ENCODE measurements around the gene KDM2A.

Gene KDM2A

GRCh38 chr11:67237574-67237973 lies 118.5 kb downstream of the KDM2A start:
- DNase-seq (ENCODE audit: low spot score), result no peak

GRCh38 chr11:67238894-67239782 lies 120.1 kb downstream of the KDM2A start:
- no peak for DNase-seq (ENCODE audit: low spot score)

DNA sequence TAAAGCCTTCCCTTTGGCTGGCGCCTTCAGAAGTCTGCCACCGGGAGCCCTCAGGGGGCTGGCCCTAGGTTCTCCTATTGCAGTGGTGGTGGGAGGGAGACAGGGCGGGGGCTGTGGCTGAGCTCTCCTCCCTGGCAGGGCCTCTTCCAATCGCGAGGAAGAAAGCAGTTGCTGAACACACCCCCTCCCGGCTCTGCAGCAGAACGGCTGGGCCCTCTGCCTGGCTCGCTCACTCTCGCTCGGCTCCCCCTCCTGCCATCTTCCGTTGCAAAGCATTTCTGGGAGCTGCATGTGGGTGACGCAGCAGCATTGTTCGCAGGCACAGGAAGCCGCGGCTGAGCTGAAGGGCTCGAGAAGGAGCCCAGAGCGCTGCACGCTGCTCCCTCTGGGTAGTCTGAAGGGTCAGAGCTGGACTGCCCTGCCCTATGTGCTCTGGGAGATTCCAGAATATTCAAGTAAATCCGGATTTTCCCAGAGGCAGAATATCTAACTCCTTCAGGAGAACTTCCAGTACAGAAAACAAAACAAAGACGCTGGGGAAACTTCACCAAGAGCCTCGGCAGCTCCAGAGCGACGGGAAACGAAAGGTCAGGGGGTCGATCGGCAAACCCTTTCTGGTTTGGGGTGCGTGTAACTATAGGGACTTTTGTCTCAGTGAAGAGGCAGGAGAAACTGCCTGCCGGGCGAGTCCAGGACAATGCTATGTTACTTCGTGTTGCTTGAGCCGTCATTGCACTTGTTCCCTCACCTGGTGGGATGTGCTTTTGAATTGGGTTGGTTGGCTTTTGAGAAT lies 120.9 kb downstream of the KDM2A start:
- DNase-seq (ENCODE audit: low spot score), result peak; percentile 100

DNA sequence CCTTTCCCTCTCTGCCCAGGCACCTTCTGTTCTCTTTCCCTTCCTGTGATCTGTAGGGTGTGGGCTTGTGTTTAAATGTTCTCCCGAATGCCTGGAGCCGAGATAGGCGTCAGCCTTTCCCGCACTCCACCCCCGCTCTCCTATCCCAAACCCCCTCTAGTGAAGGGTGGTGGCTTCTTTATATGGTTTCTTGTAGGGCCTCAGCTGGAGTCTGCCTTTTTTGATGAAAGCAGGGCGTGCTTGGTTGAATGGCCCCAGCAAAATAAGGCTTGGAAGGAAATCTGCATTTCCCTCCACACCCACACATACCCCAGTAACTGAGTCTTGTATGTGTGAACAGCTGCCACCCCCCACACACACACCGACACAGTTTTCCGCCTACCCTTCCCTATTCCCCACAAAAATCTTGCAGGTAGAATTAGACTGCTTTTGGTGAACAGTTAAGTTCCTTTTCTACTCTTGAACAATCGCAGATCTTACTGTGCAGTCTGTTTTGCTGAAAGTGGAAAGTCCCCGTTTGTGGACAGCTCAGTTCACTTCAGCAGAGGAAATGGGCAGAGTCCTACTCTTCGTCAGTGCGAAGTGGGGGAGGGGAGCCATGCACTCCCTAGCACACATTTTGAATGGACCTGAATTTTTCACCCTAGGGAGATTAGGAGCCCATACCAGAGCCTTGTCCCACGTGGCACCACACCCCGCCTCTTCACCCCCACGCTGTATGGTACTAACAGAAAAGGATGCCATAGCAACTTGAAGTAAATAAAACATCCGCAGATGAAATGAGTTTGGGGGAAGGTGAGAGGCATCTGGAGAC lies 121.7 kb downstream of the KDM2A start:
- peak; percentile 92 for DNase-seq (ENCODE audit: low spot score)

- no peak for DNase-seq (ENCODE audit: low spot score)
Measured at GRCh38 chr11:67242548-67242947, 123.5 kb downstream of the KDM2A start.

DNA sequence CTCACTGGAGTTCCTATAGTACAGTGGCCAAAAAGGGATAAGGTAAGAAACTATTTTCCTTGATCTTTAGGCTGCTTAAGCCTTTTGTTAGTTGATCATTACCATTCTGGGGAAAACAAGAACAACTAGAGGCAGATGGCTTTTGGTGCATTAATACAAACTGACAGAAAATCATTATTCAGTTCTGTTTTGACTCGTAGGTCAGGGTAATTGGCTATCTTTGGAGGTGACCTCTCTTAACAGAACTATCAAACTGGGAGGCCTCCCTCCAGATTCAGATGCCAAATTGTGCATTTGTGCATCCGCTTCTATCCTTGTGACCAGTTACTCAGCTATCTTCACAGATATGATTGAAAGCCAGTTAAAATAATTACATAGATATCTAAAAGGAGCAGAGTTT lies 124.0 kb downstream of the KDM2A start:
- DNase-seq (ENCODE audit: low spot score), result no peak

DNA sequence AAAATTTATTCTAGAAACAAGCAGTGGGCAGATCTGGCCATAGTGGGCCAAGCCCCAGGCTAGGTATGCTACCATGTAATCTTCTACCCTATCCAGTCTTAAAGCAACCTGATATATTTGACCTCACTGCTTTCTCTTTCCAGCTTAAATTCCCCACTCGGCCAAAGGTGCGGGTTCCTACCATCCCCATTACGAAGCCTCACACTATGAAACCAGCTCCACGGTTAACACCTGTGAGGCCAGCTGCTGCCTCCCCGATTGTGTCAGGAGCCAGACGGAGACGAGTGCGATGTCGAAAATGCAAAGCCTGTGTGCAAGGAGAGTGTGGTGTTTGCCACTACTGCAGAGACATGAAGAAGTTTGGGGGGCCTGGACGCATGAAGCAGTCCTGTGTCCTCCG lies 126.0 kb downstream of the KDM2A start:
- DNase-seq (ENCODE audit: low spot score), result no peak

GRCh38 chr11:67247946-67248550 lies 129.0 kb downstream of the KDM2A start:
- DNase-seq (ENCODE audit: low spot score), result no peak

GRCh38 chr11:67248653-67249052 lies 129.6 kb downstream of the KDM2A start:
- DNase-seq (ENCODE audit: low spot score), result no peak

GRCh38 chr11:67250059-67251043 lies 131.3 kb downstream of the KDM2A start:
- no peak for DNase-seq (ENCODE audit: low spot score)

DNA sequence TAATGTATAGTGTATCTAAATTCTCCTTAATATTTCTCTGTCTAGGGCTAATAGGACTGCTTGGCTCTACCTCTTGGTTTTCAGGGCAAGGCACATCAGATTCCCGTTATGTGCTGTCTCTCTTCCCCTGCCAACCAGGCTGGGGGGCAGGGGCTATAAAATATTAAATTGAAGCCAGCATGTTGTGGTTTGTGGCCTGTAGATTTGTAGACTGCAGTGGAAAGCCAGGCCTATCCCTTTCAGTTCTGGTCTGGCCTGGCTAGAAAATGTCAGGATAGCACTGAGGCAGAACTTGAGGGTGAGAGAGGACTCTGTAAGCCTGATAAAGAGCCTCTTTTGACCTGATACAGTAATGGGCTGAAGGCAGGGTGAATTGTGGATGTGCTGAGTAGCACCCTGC lies 132.8 kb downstream of the KDM2A start:
- no peak for DNase-seq (ENCODE audit: low spot score)

GRCh38 chr11:67252831-67253239 lies 133.8 kb downstream of the KDM2A start:
- peak; percentile 91 for DNase-seq (ENCODE audit: low spot score)

DNA sequence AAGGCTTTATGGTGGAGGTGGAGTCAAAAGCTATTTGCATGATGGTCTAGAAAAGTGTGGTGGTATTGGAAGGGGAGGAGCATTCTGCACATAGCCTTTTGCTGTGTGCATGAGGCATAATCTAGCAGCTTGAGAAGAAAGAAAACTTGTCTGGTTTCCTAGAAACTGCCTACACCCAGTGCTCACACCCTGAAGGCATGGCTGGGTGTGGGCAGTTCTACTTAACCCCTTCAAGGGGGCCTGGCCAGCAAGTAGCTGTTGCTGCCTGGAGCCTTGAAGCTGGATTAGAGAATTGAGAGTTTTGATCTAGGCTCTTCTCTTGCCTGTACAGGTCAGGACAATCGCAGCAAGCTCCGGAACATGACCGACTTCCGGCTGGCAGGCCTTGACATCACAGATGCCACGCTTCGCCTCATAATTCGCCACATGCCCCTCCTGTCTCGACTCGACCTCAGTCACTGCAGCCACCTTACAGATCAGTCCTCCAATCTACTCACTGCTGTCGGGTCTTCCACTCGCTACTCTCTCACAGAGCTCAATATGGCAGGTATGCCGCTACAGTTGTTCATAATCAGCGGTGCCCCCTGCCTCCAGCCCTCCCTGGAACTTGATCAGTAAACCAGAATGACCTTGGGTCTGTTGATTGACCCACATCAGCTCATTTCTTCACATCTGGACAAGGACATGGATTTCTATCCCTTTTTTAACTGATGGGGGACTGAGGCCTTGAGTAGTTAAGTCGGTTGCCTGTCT lies 135.0 kb downstream of the KDM2A start:
- DNase-seq (ENCODE audit: low spot score), result no peak

- no peak for DNase-seq (ENCODE audit: low spot score)
Measured at GRCh38 chr11:67254798-67255197, 135.7 kb downstream of the KDM2A start.

DNA sequence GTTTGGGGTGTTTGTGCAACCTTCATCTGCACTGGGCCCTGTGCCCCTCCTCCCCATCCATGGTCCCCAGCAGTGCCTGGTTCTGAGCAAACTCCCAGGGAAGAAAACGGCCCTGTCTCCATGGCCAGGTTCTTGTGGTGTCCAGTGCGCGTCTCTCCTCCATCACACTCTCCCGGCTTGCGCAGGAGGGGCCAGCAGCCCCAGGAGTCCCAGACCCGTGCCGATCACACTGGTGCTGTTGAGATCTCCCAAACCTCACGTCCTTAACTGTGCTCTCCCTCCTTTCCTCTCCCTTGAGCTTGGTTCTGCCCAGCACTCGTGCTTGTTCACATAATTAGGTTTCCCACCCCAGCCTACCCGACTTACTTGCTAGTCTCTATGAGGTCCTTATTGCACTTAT lies 136.3 kb downstream of the KDM2A start:
- DNase-seq (ENCODE audit: low spot score), result no peak

- no peak for DNase-seq (ENCODE audit: low spot score)
Measured at GRCh38 chr11:67255864-67256263, 136.8 kb downstream of the KDM2A start.

DNA sequence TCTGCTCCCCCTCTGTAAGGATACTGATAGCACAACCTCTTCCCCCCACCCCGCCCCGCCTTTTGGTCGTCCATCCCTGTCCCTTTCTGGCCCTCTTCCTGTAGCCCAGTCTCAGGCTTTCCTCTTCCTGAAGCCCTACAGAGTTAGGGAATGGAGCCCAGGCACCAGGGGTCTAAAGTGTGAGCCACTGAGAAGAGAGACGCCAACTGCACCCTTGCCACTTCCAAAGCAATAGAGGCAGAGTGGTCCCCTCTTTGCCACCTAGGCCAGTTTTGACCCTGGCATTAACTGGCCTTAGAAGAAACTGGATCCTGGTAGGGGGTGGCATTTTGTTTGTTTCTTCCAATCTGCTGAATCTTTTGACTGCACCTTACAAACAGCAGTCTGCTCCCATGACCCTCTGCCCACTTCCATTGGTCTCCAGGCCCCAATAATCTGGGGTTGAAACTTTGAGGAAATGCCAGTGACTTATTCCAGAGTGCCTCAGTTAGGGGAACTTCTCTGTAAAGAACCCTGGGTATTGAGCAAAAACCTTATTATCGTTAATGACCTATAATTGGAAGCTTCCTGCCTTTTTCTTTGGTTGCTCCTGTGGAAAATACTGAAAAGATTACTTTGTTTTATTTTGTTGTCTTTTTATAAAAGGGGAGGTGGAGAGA lies 137.5 kb downstream of the KDM2A start:
- DNase-seq (ENCODE audit: low spot score), result no peak

GRCh38 chr11:67260406-67260805 lies 141.3 kb downstream of the KDM2A start:
- no peak for DNase-seq (ENCODE audit: low spot score)

DNA sequence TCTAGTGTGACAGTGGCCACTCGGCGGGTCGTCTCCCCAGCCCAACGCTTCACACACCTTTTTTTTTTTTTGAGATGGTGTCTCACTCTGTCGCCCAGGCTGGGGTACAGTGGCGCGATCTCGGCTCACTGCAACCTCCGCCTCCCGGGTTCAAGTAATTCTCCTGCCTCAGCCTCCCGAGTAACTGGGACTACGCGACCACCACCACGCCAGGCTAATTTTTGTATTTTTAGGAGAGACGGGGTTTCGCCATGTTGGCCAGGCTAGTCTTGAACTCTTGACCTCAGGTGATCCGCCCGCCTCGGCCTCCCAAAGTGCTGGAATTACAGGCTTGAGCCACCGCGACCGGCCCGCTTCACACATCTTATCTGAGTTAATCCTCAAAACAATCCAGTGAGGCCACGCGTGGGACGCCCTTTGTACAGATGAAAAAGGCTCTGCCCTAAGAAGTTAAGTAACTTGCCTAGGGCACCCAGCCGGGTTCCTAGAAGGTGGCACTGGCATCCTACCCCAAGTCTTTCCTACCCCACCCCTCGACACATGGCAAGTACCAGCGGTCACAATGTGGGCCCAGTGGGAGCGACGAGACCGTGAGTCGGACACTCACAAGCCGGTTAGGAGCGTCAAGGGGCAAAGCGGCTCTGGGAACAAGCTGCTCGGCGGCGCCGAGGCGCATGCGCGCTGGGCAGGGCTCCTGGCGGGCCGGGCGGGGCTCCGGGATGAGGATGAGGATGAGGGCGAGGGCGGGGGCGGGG lies 142.0 kb downstream of the KDM2A start:
- DNase-seq (ENCODE audit: low spot score), result peak; percentile 100
